Hepatocyte (in vitro differentiated cells): Measurements from ENCODE around the gene USP24.

ENCODE experiments used
- CTCF ChIP-seq: fragments of 200-600 bp; sonication (generic); IDR thresholded peaks from 2 replicates; pipeline ENCODE4 v1.5.1; 2016; ENCODE audit warnings: antibody characterized with exemption, mild to moderate bottlenecking; ENCODE audit not compliant: poor library complexity
- EZH2 ChIP-seq: fragments of 200-600 bp; sonication (generic); IDR thresholded peaks from 2 replicates; pipeline ENCODE4 v1.6.1; 2016; ENCODE audit warnings: antibody characterized with exemption, mild to moderate bottlenecking, borderline replicate concordance

- TF ChIP-seq CTCF = no peak
- no peak for TF ChIP-seq EZH2
These were observed 18.1 kb upstream of the USP24 start for GRCh38 chr1:55233145-55233777.
